HG02885 (cell line): ENCODE measurements around the gene NSUN7.

ENCODE experiments used
- ATAC-seq: cut with Tn5 transposase; IDR thresholded peaks from one replicate; pipeline ENCODE4 v1.9.1; 2021; ENCODE audit warnings: mild to moderate bottlenecking; ENCODE audit not compliant: unreplicated experiment, poor library complexity

NSUN7 gene

GRCh38 chr4:40734497-40734896 is 15.3 kb upstream of the NSUN7 start:
- no peak for ATAC-seq

GRCh38 chr4:40736910-40737309 is 12.8 kb upstream of the NSUN7 start:
- ATAC-seq, result peak; percentile 38

GRCh38 chr4:40737879-40738278 is 11.9 kb upstream of the NSUN7 start:
- ATAC-seq, result no peak

GRCh38 chr4:40739347-40739746 is 10.4 kb upstream of the NSUN7 start:
- no peak for ATAC-seq

GRCh38 chr4:40744218-40744617 is 5.5 kb upstream of the NSUN7 start:
- no peak for ATAC-seq

- no peak for ATAC-seq
These were observed 4.3 kb upstream of the NSUN7 start for GRCh38 chr4:40745285-40745984.

GRCh38 chr4:40747207-40747835 is 2.4 kb upstream of the NSUN7 start:
- no peak for ATAC-seq

- ATAC-seq, result no peak
These were observed 905 bp downstream of the NSUN7 start for GRCh38 chr4:40750461-40751258.

GRCh38 chr4:40755616-40756015 is 5.9 kb downstream of the NSUN7 start:
- no peak for ATAC-seq

GRCh38 chr4:40763228-40763716 is 13.5 kb downstream of the NSUN7 start:
- ATAC-seq, result peak; percentile 100

GRCh38 chr4:40769266-40769665 is 19.5 kb downstream of the NSUN7 start:
- no peak for ATAC-seq

- no peak for ATAC-seq
These were observed 28.3 kb downstream of the NSUN7 start for GRCh38 chr4:40778090-40778489.

GRCh38 chr4:40782876-40783275 is 33.1 kb downstream of the NSUN7 start:
- no peak for ATAC-seq

- no peak for ATAC-seq
These were observed 36.0 kb downstream of the NSUN7 start for GRCh38 chr4:40785727-40786126.

GRCh38 chr4:40788331-40788730 is 38.6 kb downstream of the NSUN7 start:
- ATAC-seq, result no peak

GRCh38 chr4:40789031-40789430 is 39.3 kb downstream of the NSUN7 start:
- no peak for ATAC-seq

GRCh38 chr4:40789771-40790170 is 40.0 kb downstream of the NSUN7 start:
- ATAC-seq, result no peak

GRCh38 chr4:40800064-40800463 is 50.3 kb downstream of the NSUN7 start:
- peak; percentile 95 for ATAC-seq

GRCh38 chr4:40804598-40804997 is 54.8 kb downstream of the NSUN7 start:
- no peak for ATAC-seq

GRCh38 chr4:40808926-40809457 is 59.2 kb downstream of the NSUN7 start:
- no peak for ATAC-seq

- no peak for ATAC-seq
These were observed 62.2 kb downstream of the NSUN7 start for GRCh38 chr4:40811956-40812355.
